ENCODE measurements around the gene SPINK6. TPM values are rescaled to one million over a fixed set of nuclear protein-coding genes. Genes with fewer than 3 reads are reported as not detected.

SPINK6 gene
- total RNA-seq, 2 experiments from 2014 or later: not detected

DNA sequence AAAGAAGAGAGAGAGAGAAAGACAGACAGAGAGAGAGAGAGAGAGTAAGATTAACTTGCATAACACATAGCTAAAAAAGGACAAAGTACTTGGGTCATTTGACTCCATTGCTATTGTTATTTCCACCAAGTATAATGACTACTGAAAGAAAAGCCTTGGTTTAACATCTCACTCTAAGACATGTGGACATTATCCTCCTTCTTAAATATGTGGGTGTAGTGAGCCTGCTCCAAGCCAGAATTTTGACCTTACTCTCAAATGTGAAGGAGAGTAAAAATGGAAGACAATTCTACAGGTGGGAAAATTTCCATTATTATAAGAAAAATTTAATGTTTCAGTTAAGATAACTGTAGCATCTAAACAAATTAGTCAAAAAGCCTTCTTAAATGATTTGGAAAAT is 27.0 kb downstream of the SPINK6 start:
- H3K27me3 Mint-ChIP-seq (ENCODE audit: low read depth): peaks cover 6% of the 10 kb centered on the region
- no peak overlapping the region for H3K4me3 Mint-ChIP-seq
- DNase-seq: no peak
- CTCF ChIA-PET: no interaction called here
- no peaks in the 10 kb centered on the region for H3K4me1 Mint-ChIP-seq (ENCODE audit: low read depth)
- H3K9me3 Mint-ChIP-seq: no peaks in the 10 kb centered on the region
- no peaks in the 10 kb centered on the region for H3K36me3 Mint-ChIP-seq (ENCODE audit: low read depth)
- intact Hi-C loops (cut with micrococcal nuclease): no loop called here
- no peak overlapping the region for H3K27ac Mint-ChIP-seq

DNA sequence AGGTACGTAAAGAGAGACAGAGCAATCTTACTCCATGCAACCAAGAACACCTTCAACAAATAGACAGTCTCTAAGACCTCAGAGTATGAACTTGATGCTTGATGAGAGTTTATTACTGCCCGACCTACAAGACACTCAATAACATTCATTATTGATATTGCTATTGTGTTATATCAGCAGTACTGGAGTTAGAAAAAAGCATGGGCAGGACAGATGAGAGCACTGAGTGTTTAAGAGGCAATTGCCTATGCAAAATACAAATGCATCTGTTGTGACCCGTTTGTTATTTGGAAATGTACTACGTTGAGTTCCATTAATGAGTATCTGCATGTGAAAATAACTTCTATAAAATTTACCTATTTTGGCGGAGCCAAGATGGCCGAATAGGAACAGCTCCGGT is 27.4 kb downstream of the SPINK6 start:
- CTCF ChIA-PET: no interaction called here
- H3K4me3 Mint-ChIP-seq: no peak overlapping the region
- no peak overlapping the region for H3K27ac Mint-ChIP-seq
- no peaks in the 10 kb centered on the region for H3K36me3 Mint-ChIP-seq (ENCODE audit: low read depth)
- H3K27me3 Mint-ChIP-seq (ENCODE audit: low read depth): peaks cover 5% of the 10 kb centered on the region
- DNase-seq: no peak
- no peaks in the 10 kb centered on the region for H3K9me3 Mint-ChIP-seq
- intact Hi-C loops (cut with micrococcal nuclease): no loop called here
- H3K4me1 Mint-ChIP-seq (ENCODE audit: low read depth): no peaks in the 10 kb centered on the region

DNA sequence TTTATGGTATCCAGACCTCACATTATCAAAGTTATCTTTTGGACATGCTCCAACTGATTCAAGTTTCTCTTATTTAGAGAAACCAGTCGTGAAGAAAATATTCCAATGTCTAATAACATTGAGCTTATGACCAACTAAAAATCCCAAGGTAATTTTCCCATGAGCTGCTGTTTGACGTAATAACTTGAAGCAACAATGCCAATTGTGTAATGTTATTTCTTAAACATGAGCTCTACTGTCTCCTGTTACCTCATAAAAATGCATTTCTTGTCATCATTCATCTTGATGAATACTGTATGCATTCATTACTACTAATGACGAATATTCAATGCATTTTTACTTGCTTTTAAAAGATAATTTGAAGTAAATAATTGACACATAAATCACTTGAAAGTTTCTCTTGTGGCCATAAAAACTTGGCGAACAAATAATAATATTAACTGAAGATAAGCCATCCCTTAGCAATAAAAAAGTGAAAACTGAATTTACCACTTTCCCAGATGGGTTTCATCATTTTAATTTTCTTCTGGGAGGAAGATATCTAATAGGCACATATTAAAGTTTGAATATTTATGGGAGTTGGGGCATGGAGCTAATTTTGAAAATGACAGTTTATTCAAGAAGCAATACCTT is 35.1 kb downstream of the SPINK6 start:
- Mint-ChIP-seq H3K36me3 (ENCODE audit: low read depth) (no peaks in the 10 kb centered on the region), H3K4me3 (no peak overlapping the region), H3K4me1 (ENCODE audit: low read depth) (no peaks in the 10 kb centered on the region), H3K27ac (no peak overlapping the region), H3K27me3 (ENCODE audit: low read depth) (no peaks in the 10 kb centered on the region), H3K9me3 (no peaks in the 10 kb centered on the region)
- no peak for DNase-seq
- CTCF ChIA-PET: no interaction called here
- intact Hi-C loops (cut with micrococcal nuclease): no loop called here

DNA sequence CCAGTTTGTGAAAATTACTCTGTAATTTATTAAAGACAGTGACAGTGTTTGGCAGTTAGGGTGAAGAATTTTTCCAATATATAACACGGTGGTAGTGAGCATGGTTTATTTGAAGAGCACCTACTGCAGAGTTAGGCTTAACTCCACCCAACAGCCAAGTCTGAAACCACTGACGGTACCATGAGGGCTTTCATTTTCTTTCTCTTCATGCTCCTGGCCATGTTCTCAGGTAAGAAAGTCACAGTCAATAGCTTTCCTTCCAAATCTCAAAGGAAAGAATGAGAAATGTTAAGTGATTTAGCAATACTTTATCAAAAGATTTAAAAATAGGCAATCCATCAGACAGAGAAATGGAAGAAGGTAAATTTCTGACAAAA is 35.6 kb downstream of the SPINK6 start, which contains the start of gene MARCOL:
MARCOL (plus strand) TSS at position 108 of the 377 bp plus-strand sequence; CDS start at position 181, 73 bp downstream.
- H3K27ac Mint-ChIP-seq: no peak within 1 kb of the TSS
- CTCF ChIA-PET: no interaction called here
- no peak within 1 kb of the TSS for H3K4me3 Mint-ChIP-seq
- no peaks in the 10 kb centered on the region for H3K4me1 Mint-ChIP-seq (ENCODE audit: low read depth)
- H3K36me3 Mint-ChIP-seq (ENCODE audit: low read depth): no peaks in the 10 kb centered on the region
- H3K27me3 Mint-ChIP-seq (ENCODE audit: low read depth): no peaks in the 10 kb centered on the region
- H3K9me3 Mint-ChIP-seq: no peaks in the 10 kb centered on the region
- intact Hi-C loops (cut with micrococcal nuclease): no loop called here
- DNase-seq: no peak

DNA sequence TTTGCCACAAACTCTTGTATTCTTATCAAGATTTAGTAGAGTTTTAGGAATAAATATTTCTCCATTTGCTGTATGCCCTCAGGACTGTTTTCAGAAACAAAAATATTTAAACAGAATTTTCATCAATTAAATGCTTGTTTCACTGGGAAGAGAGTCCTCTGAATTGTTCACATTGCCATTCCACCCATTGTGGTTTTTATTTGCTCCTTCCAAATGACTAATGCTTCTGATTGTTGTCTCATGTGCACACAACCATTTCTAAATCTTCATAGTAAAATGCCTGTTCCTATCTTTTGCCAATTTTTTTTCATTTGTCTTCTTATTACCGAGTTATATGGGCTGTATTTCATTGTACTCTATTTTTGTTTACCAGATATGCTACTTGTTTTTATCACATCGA is 46.1 kb downstream of the SPINK6 start:
- Mint-ChIP-seq H3K27ac (no peak overlapping the region), H3K36me3 (ENCODE audit: low read depth) (no peaks in the 10 kb centered on the region), H3K9me3 (peaks cover 7% of the 10 kb centered on the region), H3K27me3 (ENCODE audit: low read depth) (peaks cover 3% of the 10 kb centered on the region), H3K4me3 (no peak overlapping the region), H3K4me1 (ENCODE audit: low read depth) (no peaks in the 10 kb centered on the region)
- no peak for DNase-seq
- CTCF ChIA-PET: no interaction called here
- intact Hi-C loops (cut with micrococcal nuclease): no loop called here

DNA sequence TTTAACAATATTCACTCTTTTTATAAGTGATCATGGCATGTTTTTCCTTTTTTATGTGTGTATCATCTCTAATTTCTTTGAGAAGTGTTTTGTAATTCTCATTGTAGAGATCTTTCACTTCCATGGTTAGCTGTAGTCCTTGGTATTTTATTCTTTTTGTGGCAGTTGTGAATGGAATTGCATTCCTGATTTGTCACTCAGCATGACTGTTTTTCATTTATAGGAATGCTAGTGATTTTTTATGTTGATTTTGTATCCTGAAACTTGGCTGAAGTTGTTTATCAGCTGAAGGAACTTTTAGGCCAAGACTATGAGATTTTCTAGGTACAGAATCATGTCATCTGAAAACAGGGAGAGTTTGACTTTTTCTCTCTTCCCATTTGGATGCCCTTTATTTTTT is 52.6 kb downstream of the SPINK6 start:
- CTCF ChIA-PET: no interaction called here
- Mint-ChIP-seq H3K27ac (no peak overlapping the region), H3K36me3 (ENCODE audit: low read depth) (no peaks in the 10 kb centered on the region), H3K9me3 (peaks cover 25% of the 10 kb centered on the region), H3K4me1 (ENCODE audit: low read depth) (no peaks in the 10 kb centered on the region), H3K4me3 (no peak overlapping the region), H3K27me3 (ENCODE audit: low read depth) (no peaks in the 10 kb centered on the region)
- intact Hi-C loops (cut with micrococcal nuclease): no loop called here
- DNase-seq: no peak

DNA sequence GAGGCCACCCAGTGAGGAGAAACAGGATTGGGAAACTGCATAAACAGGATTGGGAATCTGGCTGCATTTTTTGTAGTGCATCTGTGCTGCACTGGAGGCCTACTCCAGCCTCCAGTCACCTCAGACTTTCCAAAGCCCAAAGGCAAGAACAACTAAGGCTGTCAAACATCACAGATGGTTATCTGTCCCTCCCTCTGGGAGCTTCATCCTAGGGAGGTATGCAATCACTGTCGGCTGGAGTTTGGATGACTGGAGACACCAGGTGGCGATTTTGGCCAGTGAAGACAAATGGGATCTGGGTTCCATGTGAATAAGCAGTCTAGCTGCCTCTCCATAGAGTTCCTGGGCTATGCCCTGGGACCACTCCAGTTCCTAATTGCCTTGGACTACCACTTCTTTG is 56.4 kb downstream of the SPINK6 start:
- no peak for DNase-seq
- peaks cover 25% of the 10 kb centered on the region for H3K9me3 Mint-ChIP-seq
- no peaks in the 10 kb centered on the region for H3K4me1 Mint-ChIP-seq (ENCODE audit: low read depth)
- intact Hi-C loops (cut with micrococcal nuclease): no loop called here
- peaks cover 8% of the 10 kb centered on the region for H3K27me3 Mint-ChIP-seq (ENCODE audit: low read depth)
- H3K36me3 Mint-ChIP-seq (ENCODE audit: low read depth): no peaks in the 10 kb centered on the region
- CTCF ChIA-PET: no interaction called here
- H3K27ac Mint-ChIP-seq: no peak overlapping the region
- no peak overlapping the region for H3K4me3 Mint-ChIP-seq

DNA sequence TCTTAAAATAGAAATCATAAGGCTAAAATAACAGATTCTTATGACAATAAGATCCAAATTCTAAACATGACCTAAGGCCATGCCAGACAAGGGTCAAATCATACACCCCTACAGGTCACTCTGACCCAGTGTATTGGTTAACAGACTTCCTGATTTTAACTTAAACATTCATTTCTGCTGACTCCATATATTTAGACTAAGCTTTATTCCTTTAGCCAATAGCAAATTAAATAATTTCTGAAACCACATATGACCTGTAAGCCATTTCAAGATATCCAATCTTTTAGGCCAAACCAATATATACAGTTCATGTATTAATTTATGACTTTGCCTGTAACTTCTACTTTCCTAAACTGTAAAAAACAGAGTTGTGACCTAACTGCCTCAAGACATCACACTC is 58.4 kb downstream of the SPINK6 start:
- CTCF ChIA-PET: no interaction called here
- Mint-ChIP-seq H3K9me3 (peaks cover 23% of the 10 kb centered on the region), H3K4me1 (ENCODE audit: low read depth) (no peaks in the 10 kb centered on the region), H3K27me3 (ENCODE audit: low read depth) (peaks cover 8% of the 10 kb centered on the region), H3K36me3 (ENCODE audit: low read depth) (no peaks in the 10 kb centered on the region), H3K4me3 (no peak overlapping the region), H3K27ac (no peak overlapping the region)
- intact Hi-C loops (cut with micrococcal nuclease): no loop called here
- no peak for DNase-seq

Other genes starting within 250 kb of the SPINK6 start
- gene SPINK5, start 139.1 kb upstream of the SPINK6 start, total RNA-seq: not detected
- not detected for gene SPINK14, start 34.5 kb upstream of the SPINK6 start, total RNA-seq
- gene MARCOL, start 35.5 kb downstream of the SPINK6 start, total RNA-seq: not detected
- not detected for gene SPINK13, start 65.8 kb downstream of the SPINK6 start, total RNA-seq
- not detected for gene SPINK7, start 109.4 kb downstream of the SPINK6 start, total RNA-seq
- not detected for gene SPINK9, start 132.5 kb downstream of the SPINK6 start, total RNA-seq
- 10 to 100 TPM; 31.7 to 34.2 TPM for gene FBXO38, start 180.9 kb downstream of the SPINK6 start, total RNA-seq